HUDEP-2 (cell line): ENCODE measurements around the gene DAND5.
A peak's percentile ranks its signal among the peaks of the same experiment; 100 is the strongest.

Experiments
- DNase-seq, 76 experiments: peaks; one replicate each; lab custom pipeline; 2025; ENCODE audit not compliant: unreplicated experiment in 76 of 76; lab: John Stamatoyannopoulos, UW

DAND5 gene

DNA sequence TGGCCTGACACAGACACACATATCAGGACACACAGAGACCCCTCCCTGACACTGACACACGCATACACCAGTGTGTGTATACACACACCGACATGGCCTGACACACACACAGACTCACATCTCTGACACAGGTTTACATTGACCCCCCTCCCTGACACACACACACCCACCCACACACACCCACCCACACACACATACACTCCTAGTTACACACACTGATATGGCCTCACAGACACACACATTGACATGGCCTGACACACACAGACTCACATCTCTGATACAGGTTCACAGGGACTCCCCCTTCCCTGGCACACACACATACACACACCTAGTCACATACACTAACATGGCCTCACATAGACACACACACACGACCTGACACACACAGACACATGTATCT is 21.5 kb downstream of the DAND5 start:
- no peak for DNase-seq

- no peak for DNase-seq
Observed at GRCh38 chr19:12991296-12991695, 21.9 kb downstream of the DAND5 start.

DNA sequence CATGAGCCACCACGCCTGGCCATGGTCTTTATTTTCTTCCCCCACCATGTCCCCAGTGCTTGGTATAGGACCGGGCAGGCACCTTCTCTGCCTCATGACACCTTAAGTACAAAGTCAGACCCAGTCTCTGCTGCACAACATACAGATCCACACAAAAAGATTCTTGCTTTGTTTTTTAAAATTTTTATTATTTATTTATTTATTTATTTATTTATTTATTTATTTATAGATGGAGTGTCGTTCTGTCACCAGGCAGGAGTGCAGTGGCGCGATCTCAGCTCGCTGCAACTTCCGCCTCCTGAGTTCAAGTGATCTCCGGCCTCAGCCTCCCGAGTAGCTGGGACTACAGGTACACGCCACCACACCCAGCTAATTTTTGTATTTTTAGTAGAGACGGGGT is 23.4 kb downstream of the DAND5 start:
- DNase-seq, result no peak

- no peak for DNase-seq
Observed at GRCh38 chr19:12993562-12993961, 24.2 kb downstream of the DAND5 start.

DNA sequence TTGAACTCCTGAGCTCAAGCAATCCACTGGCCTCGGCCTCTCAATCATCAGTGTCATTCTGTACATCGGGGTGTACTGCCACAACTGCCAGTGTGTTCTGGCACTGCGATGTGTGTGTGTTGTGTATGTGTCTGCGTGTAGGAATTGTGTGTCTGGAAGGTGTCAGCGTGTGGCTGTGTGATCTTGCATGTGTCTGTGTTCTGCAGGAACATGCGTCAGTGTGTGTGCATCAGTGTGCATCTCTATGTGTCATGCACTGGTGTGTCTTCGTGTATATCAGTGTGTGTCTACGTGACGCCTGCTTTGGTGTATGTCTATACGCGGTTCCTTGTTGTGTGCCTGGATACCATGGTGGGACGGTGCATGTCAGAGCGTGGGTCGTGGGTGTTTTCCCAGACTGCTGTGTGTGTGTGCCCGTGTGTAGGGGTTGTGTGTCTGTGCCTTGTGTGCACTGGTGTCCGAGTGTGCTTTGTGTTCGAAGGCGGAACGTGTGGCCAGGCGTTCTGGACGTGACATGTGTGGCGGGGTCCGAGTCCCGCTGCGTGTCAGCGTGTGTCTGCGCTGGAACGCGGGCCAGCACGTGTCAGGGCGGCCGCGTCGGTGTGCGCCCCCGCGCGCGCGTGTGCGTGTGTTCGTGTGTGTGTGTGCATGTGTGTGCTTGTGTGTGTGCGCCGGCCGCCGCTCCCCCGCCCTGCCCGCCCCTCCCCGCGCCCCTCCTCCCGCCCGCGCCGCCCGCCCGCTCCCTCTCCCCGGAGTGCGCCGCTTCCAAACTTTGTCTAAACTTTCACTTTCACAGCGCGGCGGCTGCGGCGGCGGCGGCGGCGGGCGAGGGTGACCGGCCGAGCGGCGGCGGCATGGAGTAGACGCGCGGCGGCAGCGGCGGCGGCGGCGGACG is 25.6 kb downstream of the DAND5 start, which contains the start of gene NFIX:
NFIX (plus strand) TSS at position 775 of the 895 bp plus-strand sequence. CDS start 363 bp downstream, outside the sequence.
- peak in 53 of 76 experiments; percentile 17 to 78 (median 56) for DNase-seq

DNA sequence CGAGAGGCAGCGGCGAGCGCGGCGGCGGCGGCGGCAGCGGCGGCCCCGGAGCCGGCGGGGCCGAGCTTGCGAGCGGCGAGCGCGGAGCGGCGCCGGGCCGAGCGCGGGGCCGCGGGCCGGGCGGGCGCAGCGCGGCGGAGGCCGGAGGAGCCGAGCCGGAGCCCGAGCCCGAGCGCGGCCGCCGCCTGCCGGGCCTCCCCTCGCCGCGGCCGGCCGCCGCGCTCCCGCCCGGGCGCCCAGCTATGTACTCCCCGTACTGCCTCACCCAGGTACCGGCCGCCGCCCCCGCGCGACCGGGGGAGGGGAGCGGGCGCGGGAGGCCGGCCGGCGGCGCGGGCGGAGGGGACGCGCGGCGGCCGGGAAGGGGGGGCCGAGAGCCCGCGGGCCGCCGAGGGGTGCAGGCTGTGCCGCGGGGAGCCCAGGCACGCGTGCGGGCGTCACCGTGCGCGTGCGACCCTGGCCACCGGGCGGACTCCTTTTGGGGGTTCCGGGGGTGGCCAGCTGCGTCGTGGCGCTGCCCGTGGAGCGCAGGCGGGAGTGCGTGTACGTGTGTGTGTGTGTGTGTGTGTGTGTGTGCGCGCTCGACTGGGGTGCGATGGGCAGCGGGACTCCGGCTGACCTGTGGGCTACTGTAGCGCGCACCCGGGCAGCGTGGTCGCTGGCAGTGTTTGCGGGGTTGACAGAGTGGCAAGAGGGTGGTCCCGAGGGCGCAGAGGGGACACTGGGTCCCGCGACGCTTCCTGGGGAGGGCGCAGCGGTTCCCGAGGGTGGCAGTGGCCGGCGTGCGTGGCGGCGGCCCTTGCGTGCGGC is 26.4 kb downstream of the DAND5 start:
- DNase-seq, result peak in 14 of 76 experiments; percentile 22 to 49 (median 34)

DNA sequence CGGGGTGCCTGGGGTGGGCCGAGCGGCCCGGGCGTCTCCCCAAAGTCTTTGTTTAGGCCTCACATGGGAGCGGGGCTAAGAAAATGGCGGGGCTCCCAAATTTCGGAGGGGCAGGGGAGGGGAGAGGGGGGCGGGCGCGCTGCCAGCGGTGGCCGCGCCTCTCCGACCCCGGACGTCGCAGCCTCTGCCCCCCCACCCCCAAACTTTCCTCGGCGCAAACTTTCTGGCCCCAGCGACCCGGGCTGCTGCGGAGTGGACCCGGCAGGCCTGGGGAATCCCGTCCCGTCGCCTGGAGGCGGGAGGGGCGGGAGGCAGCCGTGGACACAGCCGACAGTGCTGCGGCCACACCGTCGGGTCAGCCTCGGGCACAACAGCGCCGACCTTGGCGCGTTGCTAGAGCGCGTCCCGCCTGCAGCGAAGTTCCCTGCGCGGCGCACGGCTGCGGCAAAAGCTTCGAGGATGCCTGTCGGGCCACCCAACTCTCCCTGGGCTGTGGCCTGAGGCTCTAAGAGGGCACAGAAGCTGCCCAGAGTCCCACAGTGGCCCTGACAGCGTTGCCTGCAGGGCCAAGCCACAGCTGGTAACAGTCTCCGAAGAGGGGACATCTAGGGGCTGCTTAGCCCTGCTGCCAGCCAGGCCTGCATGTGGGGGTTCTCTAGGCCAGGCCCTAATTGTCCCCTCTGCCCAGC is 27.2 kb downstream of the DAND5 start:
- DNase-seq, result peak in 2 of 76 experiments; percentile 41 to 69

DNA sequence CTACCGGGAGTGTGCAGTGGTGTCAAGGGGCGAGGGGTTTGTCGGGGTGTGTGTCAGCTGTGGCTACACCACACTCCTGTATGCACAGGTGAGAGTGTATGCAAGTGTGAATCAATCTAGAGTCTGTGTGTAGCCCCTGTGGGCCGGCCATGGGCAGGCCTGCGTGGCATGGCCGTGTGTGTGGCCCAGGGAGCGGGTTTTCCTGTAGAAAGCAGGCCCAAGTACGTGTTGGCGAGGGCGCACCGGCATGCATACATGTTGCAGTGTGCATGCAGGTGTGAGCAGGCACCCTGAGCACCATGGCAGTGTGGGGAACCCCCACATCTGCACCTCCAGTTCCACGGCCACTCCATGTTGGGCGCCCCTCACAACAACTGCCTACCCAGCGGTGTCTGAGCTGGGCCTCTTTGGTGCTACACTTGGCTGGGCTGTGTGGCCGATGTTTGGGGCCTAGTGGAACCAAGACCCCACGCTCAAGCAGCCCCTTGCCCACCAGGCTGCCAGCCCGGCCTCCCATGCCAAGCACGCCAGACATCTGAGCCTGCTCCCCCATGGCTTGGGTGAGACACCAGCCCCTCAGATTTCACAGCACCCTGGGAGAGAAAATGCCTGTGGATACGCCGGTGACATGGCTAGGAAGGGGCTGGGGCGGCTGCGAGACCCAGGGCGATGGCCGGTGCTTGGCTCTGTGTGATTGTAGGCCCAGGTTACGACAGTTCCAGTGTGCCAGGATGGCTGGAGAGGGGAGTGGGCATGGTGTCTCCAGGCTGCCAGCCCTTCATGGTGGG is 28.0 kb downstream of the DAND5 start:
- no peak for DNase-seq

DNA sequence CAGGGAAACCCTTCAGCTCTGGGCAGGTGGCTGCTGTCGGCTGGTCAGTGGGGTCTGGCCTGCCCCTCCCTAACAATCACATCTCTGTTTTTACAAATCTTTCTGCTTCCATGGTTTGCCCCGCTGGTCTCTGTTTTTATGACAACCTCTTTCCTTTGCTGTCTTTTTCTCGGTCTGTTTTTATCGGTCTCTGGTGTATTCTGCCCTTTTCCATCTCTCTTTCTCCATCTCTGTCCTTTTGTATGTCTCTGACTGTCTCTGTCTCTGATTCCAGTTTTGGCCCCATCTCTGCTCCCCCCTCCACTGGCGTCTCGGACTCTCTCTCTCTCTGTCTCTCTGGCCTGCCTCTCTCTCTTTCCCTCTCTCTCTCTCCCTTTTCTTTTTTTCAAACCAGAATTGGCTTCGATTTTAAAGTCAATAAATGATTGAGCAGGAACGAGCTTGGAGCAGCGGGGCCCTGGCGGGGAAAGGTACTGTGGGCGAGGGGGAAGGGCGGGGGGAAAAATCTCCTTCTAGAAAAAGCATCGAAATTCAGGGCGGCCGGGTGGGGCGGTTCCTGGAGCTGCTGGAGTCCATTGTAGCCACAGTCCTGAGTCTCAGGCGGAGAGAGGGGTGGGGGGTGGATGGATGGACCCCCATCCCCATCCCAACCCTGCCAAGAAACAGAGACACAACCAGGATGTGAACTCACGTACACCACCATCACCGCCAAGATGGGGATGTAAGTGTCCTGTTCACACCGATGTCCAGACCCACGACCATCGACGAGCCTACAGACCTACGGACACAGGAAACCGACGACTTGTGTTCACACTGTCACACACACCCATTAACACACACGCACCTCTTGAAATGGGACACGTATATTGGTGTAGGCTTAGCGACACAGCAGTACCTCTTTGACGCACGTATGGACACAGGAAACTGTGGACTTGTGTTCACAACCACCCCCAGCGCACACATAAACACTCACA is 28.9 kb downstream of the DAND5 start:
- DNase-seq, result no peak

DNA sequence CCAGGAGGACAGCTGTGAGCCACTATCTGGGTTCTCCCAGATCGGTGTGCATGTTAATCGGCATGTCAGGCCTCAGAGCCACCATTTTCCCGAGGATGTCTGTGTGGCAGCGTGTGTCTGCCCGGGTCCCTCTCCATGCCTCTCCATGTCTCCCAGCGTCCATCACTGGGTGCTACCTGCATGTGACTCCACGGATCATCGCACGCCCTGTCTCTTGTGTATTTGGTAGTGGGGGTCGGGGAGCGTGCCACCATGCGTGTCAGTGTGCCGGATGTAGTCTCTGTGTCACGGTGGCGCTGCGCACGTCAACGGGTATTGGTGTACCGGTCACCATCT is 31.8 kb downstream of the DAND5 start:
- DNase-seq, result no peak

DNA sequence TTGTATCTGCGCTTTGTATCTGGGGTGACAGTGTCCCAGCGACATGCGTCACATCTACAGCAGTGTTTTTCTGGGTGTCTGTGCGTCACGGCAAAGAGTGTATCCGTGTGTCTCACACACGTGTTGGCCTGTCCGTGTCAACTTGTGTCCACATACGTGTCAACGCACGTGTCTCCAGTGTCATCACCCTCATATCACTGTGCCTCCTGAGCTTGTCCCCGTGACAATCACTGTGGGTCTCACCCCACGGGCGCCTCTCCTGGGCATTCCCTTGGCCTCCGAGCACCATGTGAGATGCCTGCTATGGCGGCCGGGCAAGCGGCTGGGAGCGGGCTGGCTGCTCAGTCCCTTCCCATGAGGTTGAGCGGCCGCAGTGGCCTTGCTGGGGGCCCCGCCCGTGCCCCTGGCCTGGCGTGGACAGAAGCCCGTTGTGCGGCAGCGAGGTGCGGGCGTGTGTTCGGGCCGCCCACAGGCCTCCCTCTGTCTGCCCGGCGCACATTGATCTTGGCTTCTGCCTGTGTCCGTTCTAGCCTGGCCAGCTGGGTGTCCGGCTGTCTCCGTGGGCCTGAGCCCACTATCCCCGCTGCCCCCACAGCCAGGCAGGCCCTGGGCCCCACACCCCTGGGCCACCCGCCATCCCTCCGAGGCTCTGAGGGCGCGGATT is 32.3 kb downstream of the DAND5 start:
- DNase-seq, result no peak

GRCh38 chr19:13002166-13002898 is 33.0 kb downstream of the DAND5 start:
- DNase-seq, result no peak

DNA sequence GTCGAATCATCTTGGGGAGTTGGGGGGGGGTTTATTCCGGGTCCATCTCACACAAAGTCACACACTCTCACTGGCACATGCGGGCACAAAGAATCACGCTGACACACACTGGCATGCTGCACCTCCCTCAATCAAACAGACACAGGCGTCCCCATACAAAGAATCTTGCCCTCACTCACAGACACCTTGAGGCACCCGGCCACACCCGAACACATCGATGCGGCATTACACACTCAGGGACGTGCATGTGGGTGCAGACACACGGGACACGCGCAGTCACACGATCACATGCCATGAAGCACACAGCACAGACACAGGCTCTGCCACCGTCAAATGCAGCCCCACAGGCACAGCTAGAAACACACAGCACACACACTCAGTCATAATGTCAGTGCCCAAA is 33.7 kb downstream of the DAND5 start:
- no peak for DNase-seq

- no peak for DNase-seq
Observed at GRCh38 chr19:13004273-13004672, 34.9 kb downstream of the DAND5 start.

GRCh38 chr19:13005253-13005652 is 35.9 kb downstream of the DAND5 start:
- no peak for DNase-seq

DNA sequence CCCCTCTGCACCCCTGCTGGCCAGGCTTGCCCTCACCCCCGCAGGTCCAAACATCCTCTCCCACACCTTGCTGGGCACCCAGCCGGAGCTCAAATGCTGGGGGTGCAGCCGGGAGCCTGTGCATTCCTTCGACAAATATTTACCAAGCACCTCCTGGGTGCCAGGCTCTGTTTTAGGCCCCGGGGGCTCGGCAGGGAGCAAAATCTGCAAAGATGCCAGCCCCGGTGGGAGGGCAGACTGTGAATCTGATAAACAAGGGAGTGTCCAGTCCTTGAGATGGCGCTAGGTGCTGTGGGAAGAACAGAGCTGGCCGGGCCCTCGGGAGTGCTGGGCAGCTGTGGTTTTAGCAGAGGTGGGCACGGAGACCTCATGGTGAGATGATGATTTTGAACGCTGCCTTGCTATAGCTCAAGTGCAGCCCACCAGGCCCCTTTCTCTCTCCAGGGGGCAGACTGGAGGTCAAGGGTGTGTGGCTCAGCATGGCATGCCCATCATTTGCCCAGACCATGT is 36.5 kb downstream of the DAND5 start:
- peak in 2 of 76 experiments; percentile 16 to 19 for DNase-seq

- no peak for DNase-seq
Observed at GRCh38 chr19:13006431-13007281, 37.3 kb downstream of the DAND5 start.
